GM10847 (cell line): Measurements from ENCODE around the gene KRTAP10-10.

ENCODE experiments used
- POLR2A ChIP-seq: IDR thresholded peaks from 2 replicates; pipeline ENCODE4 v1.6.1; 2011; ENCODE audit not compliant: insufficient read length; ENCODE audit errors: extremely low read depth

The KRTAP10-10 gene

DNA sequence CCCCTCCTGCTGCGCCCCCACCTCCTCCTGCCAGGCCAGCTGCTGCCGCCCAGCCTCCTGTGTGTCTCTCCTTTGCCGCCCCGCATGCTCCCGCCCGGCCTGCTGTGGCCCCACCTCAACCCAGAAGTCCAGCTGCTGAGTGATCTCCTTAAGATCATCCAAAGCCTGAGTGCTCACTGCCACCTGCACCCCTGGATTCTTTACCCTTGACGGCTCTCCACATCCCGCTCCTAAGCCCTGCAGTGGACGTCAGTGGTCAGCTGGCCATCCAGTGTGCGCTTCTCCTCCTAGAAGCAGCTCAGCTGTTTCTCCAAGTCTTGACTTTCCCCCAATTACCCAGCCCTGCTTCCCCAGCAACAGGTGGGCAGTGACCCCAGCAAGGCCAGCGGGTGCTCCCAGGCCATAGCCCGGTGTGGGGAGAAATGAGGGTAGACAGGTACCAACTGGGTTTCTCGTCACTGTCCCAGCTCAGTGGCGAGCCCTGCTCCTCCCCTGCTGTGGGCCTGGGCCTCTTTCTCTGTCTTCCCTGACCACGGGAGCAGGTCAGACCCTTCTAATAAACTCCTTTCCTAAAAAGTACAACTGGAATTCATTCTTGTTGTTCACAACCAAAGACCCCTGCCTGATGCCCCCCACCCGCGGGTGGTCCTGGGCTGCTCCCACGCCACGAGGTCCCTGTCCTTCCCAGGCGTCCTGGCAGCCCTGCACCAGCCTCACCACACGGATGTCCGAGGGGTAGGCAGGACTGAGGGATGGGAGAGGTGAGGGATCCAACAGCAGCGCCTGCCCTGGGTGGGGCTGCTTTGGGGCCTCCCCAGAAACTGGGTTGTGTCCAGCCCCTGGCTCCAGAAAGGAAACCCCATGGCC, 35.3 kb upstream of the KRTAP10-10 start:
- no peak for TF ChIP-seq POLR2A

DNA sequence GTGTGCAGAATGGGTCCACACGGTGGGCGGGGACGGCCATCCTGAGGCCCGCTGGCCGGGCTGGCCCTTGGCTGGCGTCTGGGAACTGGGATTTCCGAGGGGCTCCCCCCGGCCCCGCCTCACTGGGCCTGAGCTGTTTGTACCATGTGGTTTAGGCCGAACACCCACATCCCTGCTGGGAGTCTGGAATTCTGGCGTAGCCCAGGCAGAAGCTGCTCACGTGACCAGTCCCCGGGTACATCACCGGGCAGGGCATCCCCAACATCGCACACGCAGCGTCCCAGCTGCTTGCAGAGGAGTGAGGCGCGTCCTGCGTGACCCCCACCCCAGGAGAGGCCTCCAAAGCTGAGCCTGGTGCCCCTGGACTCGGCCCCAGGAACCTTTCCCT, 34.7 kb upstream of the KRTAP10-10 start:
- no peak for TF ChIP-seq POLR2A

DNA sequence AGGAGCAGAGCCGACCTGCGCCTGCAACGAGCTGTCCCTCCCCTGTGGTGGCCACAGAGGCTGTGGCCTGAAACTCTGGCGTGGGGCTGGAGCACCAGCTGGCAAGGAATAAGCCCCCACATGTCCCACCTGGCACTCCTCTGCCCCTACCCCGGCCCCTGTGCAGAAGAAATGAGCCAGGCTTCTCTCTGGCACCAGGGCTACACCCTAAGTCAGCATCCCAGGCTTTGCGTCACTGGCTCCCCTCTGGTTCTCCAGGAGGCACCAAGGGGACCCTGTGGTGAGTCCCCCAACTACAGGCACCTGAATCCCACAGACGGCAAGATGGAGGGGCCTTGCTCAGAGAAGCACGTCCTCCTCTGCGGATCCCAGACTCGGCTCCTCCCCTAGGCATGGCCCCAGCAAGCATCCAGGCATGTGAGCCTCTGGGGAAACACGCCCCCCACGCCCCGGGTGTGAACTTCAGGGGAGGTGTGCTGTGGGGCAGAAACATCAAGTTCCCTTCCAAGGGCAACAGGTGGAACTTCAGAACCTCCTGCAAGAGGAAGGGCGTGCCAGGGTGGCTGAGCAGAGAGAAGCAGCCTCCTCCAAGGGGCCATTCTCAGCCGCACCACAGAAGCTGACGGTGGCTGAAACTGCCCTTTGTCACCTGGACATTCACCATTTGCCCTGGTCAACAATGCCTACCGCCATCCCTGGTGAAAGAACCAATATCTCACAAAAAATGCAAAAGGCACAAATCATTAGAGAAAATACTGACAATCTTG, 33.9 kb upstream of the KRTAP10-10 start:
- no peak for TF ChIP-seq POLR2A

DNA sequence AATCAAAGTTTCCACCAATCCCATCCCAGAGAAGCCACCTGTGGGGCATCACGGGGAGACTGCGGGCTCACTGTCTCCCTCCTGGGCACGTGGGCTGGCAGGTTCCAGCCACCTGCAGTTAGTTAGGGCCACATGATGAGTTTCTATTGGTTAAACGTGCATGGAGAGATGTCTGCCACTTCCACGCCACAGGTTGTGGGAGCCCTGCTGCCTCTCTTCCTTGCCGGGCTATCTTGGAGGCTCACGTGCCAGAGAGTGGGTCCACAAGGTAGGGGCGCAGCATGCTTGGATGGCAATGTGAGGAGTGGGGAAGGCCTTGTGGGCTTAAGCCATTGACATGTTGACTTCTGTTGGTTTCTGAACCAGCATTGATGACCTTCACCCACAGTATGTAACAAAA, 33.2 kb upstream of the KRTAP10-10 start:
- TF ChIP-seq POLR2A = no peak

DNA sequence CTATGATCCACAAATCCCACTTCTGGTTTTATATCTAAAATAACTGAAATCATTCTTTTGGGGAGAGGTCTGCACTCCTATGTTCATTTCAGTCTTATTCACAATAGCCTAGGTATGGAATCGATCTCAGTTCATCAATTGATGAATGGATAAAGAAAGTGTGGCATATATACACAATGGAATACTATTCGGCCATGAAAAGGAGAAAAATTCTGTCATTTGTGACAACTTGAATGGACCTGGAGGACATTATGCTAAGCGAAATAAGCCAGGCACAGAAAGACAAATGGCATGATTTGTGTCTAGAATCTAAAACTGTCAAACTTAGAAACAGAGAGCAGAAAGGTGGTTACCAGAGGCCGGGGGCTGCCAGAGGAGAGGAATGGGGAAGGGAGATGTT, 30.7 kb upstream of the KRTAP10-10 start:
- no peak for TF ChIP-seq POLR2A

DNA sequence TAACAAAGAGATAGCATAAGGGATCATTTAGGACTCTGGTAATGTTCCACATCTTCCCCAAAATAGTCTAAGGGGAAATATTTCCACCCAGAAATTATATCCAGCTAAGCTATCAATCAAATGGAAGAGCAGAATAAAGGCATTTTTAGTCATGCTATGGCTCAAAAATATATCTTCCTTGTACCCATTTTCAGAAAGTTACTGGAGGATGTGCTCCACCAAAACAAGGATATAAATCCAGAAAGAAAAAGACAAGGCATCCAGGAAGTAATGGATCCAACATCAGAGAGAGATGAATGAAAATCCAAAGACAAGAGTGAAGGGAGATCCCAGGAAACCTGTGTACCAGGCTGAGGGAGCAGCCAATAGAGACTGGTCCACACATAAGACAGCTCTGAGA, 28.0 kb upstream of the KRTAP10-10 start:
- no peak for TF ChIP-seq POLR2A

DNA sequence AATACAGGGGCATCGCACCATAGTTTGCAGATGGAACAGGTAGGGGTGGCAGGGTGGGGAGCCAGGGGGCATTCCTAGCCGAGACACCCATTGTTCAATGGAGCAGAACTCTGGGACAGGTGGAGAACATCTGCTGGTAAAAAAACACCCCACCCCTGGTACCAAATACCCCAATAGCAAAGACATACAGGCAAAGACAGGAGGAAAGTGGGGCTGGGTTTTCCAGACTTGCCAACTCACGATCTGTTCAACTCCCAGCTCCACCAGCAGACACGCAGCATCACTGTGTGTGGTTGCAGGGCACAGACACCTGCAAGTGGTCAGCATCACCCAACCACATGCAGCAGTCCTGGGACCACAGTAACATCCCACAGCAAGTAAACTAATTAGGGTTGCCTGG, 25.6 kb upstream of the KRTAP10-10 start:
- no peak for TF ChIP-seq POLR2A

DNA sequence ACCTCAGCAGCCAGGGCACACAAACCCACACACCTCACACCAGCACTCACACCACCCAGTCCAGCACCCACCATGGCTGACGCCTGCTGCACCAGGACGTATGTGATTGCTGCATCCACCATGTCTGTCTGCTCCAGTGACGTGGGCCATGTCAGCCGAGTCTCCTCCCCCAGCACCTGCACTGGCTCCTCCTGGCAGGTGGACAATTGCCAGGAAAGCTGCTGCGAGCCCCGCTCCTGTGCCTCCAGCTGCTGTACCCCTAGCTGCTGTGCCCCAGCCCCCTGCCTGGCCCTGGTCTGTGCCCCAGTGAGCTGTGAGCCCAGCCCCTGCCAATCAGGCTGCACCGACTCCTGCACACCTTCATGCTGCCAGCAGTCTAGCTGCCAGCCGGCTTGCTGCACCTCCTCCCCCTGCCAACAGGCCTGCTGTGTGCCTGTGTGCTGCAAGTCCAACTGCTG, 25.1 kb upstream of the KRTAP10-10 start, which contains the start of gene KRTAP10-8:
KRTAP10-8 (plus strand) TSS at position 51 of the 458 bp plus-strand sequence; CDS start at position 73, 22 bp downstream.
- TF ChIP-seq POLR2A = no peak

DNA sequence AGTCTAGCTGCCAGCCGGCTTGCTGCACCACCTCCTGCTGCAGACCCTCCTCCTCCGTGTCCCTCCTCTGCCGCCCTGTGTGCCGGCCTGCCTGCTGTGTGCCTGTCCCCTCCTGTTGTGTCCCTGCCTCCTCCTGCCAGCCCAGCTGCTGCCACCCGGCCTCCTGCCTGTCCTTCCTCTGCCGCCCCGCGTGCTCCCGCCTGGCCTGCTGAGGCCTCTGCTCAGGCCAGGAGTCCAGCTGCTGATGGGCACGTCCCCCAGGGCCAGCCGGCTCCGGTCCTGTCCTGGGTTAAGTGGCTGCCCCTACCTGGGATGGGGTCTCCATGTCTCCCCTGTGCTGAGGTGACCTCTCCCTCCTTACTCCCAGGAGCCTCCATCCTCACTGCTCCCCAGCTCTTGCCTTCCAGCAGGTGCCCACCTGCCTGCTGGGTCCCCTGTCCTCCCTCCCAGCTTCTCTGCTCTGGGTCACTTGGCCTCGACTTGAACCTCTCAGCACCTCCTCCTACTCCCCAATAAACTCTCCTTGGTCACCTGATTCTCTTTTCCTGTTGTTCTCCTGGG, 24.4 kb upstream of the KRTAP10-10 start:
- TF ChIP-seq POLR2A = no peak

DNA sequence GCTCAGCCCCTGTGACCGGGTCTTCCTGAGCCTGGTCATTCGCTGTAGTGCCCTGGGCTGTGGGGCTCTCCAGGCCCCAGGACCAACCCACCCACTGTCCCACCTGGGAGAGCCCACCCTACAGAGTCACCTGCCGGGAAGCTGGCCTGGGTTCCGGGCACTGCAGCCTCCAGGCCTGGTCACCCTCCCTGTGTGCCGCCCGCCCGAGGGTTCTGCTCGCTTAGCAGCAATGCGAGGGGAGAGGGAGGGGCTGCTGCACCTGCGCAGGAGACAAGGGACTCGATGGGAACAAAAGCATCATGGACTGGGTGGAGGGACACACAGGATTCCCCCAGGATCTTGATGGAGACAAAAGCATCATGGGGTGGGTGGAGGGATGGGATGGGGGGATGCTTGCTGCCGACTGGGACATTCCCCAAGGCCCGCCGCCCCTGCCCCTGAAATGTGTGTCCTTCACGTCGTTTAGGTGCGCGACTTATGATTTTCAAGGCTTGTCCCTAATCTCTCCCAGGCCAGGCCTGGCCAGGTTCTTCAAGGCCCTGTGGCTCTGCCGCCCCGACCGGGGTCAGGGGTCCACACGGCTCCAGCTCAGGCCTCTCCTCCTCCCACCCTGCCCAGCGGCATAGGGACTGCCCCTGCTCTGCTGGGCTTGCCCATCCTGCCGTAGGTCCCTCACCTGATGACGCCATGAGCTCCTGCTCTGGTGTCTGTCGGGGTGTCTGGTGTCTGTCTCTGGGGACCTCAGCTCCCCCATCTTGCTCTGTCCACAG, 23.6 kb upstream of the KRTAP10-10 start:
- no peak for TF ChIP-seq POLR2A

DNA sequence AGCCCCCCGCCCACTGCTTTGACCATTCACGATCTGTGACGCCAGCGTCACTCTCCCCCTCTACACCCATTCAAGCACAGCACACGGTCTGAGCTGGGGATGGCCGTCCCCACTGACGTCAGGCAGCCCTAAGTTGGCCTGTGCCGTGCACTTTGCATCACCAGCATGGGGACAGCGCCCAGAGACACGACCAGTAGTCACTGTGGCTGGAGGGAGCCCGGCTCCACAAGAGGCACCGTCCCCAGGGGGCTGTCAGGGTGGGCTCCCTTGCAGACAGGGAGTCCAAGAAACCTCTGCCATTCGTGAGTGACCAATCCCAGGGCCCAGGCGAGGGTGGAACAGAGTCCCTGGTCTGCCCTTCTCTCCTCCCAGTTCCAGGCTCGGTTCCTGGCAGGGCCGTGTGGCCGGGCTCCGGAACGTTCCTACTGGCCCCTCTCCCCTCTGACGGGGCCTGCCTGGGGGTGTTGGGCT, 23.0 kb upstream of the KRTAP10-10 start:
- TF ChIP-seq POLR2A = no peak

DNA sequence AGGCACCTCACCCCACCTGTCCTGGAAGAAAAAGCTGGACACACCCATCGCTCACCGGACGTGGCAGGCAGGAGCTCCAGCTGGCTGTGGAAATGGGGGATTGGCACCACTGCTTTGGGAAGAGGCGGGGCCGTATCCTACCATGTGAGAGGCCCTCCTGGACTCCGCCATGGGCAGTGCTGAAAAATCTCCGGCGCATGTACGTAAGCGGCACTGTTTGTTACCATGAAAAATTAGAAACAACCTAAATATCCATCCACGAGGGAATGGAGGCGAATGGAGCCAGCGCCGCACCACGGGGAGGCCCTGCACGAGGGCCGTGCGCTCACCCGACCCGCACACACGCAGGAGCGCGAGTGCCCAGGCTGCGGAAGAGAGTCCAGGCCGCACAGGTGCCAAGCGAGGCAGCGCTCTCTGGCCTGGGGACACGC, 22.2 kb upstream of the KRTAP10-10 start:
- TF ChIP-seq POLR2A = no peak

DNA sequence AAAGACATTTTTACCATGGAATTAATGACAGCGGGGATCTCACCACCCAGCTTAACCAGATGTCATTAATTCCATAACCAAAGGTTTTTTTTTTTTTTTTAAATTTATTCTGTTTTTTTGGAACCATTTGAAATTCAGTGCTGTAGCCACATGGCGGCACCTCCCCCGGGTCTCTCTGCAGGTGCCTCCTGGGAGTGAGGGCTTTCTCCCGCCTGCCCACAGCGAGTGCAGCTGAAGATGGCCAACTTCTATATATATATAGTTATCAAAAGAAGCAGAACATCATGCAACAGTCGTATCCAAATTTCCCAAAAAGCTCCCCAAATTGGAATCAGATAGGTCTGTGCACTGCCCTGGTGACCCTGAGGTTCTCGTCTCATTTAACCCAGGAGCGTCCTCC, 21.7 kb upstream of the KRTAP10-10 start:
- no peak for TF ChIP-seq POLR2A

DNA sequence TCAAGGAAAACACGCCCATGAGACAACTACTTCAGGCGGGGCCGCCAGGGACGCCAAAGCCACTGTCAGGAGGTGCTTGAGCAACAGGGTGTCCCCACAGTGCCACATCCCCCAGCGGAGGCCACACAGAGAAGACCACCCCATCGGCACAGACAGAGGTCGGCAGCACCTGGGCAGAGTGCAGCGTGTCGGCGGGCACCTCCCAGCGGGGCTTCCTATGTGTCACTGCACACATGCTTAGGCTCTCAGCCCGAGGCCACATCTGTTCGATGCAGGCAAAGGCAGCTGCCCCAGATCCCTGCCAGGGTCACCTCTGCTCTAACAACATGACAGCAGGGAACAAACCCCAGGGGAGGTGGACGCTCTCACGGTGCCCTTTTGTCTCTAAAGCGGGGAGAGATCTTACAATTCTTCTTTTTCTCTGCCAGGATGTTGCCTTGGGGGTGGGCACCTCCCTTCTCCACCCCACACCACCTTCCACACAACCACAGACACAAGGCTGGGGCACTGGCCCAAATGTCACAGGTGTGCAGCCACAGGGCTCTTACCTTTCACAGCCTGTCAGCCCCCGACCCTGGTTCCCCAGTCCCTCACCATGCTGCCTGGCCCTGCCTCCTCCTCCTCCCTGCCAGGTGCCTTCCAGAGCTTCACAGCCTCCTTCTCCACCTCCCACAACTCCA, 21.1 kb upstream of the KRTAP10-10 start:
- TF ChIP-seq POLR2A = no peak

DNA sequence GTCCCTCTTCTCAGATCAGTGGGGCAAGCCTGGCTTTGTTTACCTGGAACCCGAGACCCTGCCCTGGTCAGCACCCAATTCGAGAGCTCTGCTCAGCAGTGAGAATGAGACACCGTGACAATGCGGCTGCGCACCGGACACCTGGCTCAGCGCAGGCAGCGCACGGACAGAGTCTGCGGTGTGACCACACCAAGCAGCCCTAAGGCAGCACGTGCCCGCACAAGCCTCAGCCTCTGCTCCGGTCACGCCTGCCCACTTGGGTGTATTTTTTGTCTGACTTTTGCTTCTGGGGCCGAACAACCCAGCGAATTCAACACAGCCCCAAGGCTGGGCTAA, 20.6 kb upstream of the KRTAP10-10 start:
- no peak for TF ChIP-seq POLR2A

DNA sequence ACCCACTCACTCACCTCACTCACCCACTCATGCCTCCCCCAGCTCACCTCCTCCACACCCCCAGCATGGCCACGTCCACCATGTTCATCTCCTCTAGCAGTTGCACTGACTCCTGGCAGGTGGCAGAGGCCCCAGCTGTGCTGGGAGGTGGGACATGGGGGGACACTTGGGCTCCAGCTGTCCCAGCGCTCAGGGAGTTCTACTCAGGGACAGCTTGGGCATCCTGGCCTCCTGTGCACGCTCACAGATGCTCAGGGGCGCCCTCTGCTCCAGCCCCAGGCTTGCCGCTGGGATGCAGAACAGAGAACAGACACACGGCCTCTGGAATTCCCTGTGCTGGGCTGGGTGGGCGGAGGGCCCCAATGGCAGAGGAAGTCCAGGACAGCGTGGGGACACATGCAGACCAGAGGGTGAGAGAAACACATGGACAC, 20.1 kb upstream of the KRTAP10-10 start:
- no peak for TF ChIP-seq POLR2A
